ENCODE data around the gene CLTA.
"Not testable (repeated sequence)": the region's sequence is repeated elsewhere in the genome, so short reads cannot be mapped to it uniquely, and the experiment has no call there.

Gene CLTA

DNA sequence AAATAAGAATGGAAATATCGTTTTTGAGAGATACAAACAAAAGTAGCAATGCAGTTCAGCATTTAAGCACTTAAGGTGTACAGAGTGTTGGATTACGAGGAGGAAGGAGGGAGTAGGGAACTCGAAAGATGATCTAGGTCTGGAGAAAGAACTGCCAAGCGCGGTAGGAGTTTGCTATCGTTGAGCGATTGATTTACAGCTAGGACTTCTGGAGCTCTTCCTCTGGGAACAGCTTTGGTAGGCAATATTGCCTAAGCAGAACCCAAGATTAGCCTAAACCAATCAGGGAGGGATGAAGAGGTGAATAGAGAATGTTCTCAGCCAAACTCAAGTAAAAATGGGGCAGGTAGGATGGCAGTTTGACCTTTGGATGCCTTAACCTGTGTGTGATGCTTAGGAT lies 965 bp downstream of the CLTA start:
- no peak for DNase-seq

DNA sequence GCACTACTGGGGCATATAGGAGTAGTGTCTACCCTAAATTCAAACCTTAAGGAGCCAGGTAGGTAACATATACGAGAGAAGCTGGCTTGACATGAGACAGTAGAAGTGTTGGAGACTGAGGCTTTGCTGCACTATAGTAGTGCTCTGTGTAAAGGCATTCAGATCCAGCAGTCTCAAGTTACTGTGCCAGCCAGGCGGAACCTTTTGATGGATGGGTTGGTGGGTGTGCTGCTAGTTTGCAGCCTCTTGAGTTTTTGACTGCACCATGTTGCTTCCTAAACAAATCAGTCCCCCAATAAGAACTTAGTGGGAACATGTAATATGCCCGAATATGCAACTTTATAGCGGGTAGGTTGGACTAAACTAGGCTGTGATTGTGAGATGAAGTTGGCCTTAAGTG lies 1.5 kb downstream of the CLTA start:
- DNase-seq: no peak

GRCh38 chr9:36193023-36193422 lies 2.3 kb downstream of the CLTA start:
- DNase-seq: no peak

DNA sequence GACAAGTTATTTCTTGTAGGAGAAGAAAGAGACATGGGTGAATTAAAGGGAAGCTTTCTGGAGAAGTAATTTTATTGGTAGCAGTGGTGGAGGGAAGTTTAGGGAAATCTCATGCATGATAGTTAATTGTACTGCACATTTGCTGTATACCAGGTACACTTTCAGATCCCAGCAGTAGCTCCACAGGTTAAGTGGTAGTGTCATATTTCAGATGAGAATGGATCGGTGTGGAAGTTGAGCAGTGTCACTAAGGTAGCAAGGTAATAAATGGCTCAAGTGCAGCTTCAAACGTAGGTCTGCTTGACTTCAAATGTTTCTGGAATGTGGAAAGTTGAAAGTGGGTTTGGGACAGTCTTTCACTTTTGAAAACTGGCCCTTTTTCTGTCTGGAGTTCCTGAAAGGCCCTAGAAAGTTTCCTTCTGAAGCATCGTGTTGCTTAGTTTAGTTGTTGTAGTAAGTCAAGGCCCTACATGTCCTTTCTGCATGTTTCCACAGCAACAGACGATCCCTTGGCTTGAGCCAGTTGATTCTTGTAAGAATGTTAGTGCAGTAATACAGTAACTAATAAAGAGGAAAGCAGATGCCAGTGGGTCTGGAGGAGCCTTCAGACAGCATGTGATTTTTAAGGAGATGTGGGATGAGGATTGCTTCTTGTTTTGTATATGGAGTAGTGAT lies 3.7 kb downstream of the CLTA start:
- no peak for DNase-seq

GRCh38 chr9:36204906-36205547 lies 14.3 kb downstream of the CLTA start:
- no peak for DNase-seq

- DNase-seq: no peak
Observed at GRCh38 chr9:36207016-36207415, 16.3 kb downstream of the CLTA start.

GRCh38 chr9:36207546-36208012 lies 16.9 kb downstream of the CLTA start:
- DNase-seq: no peak

GRCh38 chr9:36208521-36209253 lies 18.0 kb downstream of the CLTA start:
- DNase-seq: no peak

DNA sequence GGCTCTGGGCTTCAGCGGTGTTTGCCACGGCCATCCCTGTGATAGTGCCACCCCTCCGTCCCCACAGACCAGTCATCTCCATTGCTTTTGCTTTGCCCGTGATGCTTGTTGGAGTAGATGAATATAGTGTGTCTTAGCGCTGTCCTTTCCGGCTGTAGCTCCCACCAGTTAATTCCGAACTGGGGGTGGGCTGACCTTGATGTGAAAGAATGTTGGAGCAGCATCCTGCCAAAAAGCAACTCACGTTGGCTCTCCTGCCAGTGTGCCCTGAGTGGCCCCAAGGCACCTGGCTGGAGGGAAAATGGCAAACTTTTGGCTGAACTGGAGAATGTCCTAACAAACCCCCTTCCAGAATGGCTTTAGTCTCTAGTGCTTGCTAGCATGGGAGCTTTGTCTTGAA lies 20.0 kb downstream of the CLTA start:
- no peak for DNase-seq

DNA sequence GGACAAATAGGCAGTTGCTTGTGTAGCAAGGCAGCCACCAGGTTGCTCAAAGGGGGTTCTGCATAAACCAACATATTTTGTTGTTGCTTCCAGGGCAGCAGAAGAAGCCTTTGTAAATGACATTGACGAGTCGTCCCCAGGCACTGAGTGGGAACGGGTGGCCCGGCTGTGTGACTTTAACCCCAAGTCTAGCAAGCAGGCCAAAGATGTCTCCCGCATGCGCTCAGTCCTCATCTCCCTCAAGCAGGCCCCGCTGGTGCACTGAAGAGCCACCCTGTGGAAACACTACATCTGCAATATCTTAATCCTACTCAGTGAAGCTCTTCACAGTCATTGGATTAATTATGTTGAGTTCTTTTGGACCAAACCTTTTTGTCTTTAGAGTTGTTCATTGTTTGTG lies 20.8 kb downstream of the CLTA start:
- DNase-seq: no peak

GRCh38 chr9:36213387-36213786 lies 22.7 kb downstream of the CLTA start:
- DNase-seq: no peak

- no peak for DNase-seq
Observed at GRCh38 chr9:36213989-36214388, 23.3 kb downstream of the CLTA start.

- DNase-seq: no peak
Observed at GRCh38 chr9:36214571-36214970, 23.9 kb downstream of the CLTA start.

DNA sequence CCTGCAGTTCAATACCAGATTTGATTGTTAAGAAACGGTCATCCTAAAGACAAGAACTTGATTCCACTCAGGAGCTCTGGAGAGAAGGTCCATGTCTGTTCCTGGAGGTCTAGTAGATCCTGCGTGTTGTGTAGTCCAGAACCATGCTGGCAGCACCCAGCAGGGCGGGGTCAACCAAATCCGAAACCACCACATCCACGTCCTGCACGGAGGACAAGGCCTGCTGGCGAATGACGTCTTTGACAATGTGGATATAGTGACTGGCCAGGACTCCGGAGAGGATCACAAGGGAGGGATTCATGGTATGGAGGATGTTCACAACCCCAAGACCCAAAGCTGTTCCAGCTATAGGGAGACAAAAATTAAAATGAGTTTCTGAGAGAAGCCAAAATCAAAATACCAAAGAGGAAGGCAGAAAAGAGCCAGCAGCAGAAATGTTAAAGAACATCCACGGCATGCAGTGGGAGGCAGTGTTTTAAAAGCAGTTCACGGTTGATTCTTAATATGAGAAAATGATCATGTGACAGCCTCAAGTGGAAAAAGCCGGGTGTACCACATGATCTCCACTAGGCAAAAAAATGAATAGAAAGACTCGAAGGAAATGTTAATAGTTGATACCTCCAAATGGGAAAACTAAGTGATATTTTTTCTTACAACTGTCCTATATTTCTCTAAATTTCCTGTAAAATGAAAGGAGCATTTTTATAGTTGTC lies 26.7 kb downstream of the CLTA start:
- DNase-seq: no peak

DNA sequence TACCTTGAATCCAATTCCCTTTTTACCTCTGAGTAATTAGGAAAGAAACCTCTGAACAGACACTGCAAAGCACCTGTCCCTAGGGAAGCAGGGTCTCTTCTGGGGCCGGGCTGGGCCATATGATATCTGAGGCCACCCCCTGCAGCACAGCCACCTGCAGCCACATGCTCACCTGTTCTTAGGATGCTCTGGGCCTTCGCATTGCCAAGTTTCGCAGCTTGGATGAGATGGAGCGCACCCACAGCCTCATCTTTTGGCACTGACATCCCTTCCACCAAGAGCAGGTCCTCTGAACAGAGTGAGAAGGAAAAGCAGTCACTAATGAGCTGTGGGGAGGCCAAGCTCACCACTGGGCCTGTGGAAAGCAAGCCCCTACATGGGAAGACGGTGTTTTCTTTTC lies 27.3 kb downstream of the CLTA start:
- no peak for DNase-seq

DNA sequence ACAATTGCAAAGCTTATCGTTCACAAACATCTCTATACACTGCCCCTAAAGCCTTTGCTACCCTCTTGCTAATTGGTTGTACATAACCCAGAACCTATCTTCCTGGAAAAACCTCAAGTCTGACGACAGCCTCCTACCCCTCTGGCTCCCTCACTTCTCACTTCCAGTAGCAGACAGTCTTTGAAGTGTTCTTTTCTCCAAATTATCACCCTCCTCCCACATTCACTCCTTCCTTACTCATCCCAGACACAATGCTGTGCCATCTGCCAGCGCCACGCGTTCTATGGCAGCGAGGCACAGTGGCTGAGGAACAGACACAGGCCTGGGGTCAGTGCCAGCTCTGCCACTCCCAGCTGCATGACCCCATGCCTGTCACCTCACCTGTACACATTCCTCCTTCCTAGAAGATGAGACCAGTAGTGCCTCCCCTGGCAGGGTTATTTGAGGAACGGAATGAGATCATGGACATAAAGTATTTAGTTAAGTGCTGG lies 27.7 kb downstream of the CLTA start:
- no peak for DNase-seq

DNA sequence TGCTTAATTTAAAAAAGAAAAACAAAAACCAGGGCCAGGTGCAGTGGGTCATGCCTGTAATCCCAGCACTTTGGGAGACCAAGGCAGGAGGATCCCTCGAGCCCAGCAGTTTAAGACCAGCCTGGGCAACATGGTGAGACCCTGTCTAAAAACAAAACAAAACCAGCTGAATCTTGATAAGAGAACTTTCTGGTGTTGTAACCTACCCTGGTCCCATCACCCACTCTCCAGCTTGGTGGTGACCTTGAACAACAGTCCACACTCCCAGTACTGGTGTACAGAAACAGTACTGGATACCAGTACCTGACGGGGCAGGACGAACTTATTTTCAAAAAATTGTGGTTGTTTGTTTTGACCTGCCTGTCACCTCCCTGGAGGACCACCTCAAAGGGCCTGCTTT lies 30.9 kb downstream of the CLTA start:
- DNase-seq: no peak

DNA sequence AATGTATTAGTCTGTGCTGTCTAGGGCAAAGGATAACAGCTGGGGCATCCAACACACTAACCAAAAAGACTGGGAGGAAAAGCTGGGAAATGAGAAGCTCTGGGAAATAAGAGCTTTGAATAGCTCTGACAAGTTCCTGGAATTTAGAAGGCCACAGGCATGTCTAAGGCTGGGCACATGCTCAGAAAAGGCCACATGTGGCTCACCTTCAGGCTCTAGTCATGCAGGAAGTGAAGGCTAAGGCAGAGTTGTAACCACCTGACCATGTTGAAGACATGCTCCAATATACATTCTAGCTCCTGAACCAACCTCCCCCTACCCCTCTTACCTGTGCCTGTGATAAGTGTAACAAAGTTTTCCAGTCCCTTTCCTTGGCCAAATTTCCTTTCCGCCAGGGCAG lies 31.7 kb downstream of the CLTA start:
- no peak for DNase-seq

- no peak for DNase-seq
Observed at GRCh38 chr9:36237230-36237629, 46.5 kb downstream of the CLTA start.

DNA sequence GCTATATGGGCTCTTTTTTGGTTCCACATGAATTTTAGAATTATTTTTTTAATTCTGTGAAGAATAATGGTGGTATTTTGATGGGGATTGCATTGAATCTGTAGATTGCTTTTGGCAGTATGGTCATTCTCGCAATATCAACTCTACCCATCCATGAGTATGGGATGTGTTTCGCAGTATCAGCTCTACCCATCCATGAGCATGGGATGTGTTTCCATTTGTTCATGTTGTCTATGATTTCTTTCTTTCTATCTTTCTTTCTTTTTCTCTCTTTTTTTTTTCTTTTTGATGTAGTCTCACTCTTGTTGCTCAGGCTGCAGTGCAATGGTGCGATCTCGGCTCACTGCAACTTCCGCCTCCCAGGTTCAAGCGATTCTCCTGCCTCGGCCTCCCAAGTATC lies 48.5 kb downstream of the CLTA start:
- not testable (repeated sequence) for DNase-seq

DNA sequence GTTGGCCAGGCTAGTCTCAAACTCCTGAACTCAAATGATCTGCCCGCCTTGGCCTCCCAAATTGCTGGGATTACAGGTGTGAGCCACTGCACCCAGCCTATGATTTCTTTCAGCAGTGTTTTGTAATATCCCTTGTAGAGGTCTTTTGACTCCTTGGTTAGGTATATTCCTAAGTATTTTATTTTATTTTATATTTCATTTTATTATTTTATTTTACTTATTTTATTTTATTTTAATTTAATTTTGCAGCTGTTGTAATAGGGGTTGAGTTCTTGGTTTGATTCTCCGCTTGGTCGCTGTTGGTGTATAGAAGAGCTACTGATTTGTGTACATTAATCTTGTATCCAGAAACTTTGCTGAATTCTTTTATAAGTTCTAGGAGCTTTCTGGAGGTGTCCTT lies 49.0 kb downstream of the CLTA start:
- not testable (repeated sequence) for DNase-seq

DNA sequence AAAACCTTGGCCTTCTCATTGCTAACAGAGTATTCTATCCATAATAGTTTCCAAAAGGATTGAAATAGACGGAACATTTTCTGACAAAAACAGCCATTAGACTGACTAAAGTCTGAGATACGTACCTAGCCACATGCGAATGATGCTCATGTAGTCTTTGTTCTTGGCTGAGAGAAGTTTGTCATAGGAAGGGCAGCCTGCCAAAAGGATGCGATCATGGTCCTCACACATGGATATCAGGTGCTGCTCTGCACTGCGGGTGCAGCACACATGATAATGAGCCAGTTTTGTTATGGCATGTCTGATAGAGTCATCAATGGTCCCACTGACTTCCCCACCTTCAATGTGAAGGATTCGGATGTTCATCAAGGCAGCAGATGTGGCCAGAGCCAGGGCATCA lies 55.2 kb downstream of the CLTA start:
- no peak for DNase-seq

DNA sequence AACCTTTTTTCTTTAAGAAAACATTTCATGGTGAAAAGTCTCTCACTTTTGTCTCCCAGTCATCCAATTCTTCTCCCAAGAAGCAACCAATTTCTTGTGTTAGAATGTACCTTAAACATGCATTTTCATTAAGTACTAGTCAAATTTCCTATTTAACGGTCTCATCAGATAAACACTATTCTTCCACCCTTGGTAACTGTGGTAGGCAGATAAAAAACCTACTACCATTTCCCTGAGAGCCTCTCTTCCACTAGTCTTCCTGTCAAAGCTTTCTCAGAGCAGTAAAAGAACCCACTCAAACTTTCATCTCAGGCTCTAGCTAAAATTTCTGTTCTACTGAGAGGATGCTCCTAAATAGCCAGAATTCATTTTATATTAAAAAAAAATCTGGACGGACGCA lies 56.6 kb downstream of the CLTA start:
- no peak for DNase-seq
